K562 (cell line): Measurements from ENCODE around the gene RTL10. TPM values are rescaled to one million over a fixed set of nuclear protein-coding genes. Genes with fewer than 3 reads are reported as not detected.

Experiments used
- CAMTA2 ChIP-seq: fragments of 250-450 bp; sonication (Bioruptor Pico); conservative IDR thresholded peaks from 2 replicates; pipeline ENCODE4 v1.5.1; 2022
- HMGN3 ChIP-seq: IDR thresholded peaks from 2 replicates; pipeline ENCODE4 v1.6.1; 2011; ENCODE audit warnings: borderline replicate concordance, low read depth, mild to moderate bottlenecking, mixed read lengths, low read length; ENCODE audit not compliant: insufficient read length; ENCODE audit errors: extremely low read depth
- MAZ ChIP-seq, 2 experiments: fragments of 450-650 bp in 1 of 2; sonication (generic) in 1 of 2; formaldehyde crosslinking; IDR thresholded peaks in 1 of 2; conservative IDR thresholded peaks in 1 of 2; 2 replicates each; pipeline versions ENCODE4 v1.4.0 to v1.5.0; 2020; ENCODE audit warnings: mild to moderate bottlenecking in 1 of 2, missing genetic modification reagents in 1 of 2
- NUFIP1 ChIP-seq: fragments of 450-650 bp; IDR thresholded peaks from 2 replicates; pipeline ENCODE4 v1.6.1; 2018; ENCODE audit not compliant: partially characterized antibody
- PCBP1 ChIP-seq: fragments of 200-400 bp; formaldehyde crosslinking; IDR thresholded peaks from 2 replicates; pipeline ENCODE4 v1.6.1; 2018; ENCODE audit warnings: mild to moderate bottlenecking, low read depth, low read length; ENCODE audit not compliant: poor library complexity, severe bottlenecking
- POLR2G ChIP-seq: fragments of 200-400 bp; formaldehyde crosslinking; IDR thresholded peaks from 2 replicates; pipeline ENCODE4 v1.6.1; 2017; ENCODE audit warnings: low read depth, mild to moderate bottlenecking, antibody characterized with exemption, low read length, moderate library complexity
- RBM14 ChIP-seq: fragments of 200-400 bp; formaldehyde crosslinking; IDR thresholded peaks from 2 replicates; pipeline ENCODE4 v1.6.1; 2018; ENCODE audit warnings: low read depth, mild to moderate bottlenecking, low read length, moderate library complexity, borderline replicate concordance; ENCODE audit not compliant: insufficient read depth
- SETDB1 ChIP-seq: IDR thresholded peaks from one replicate; pipeline ENCODE4 v1.6.1; 2012; ENCODE audit warnings: low read length, control low read depth, inconsistent platforms
- ZNF589 ChIP-seq: fragments of 200-800 bp; sonication (Bioruptor generic); IDR thresholded peaks from 2 replicates; pipeline ENCODE4 v1.6.1; 2016; ENCODE audit warnings: low read depth, missing genetic modification characterization, missing compliant biosample characterization
- polyA plus RNA-seq, 8 experiments: library from polyadenylated mRNA; depleted of rRNA in 4 of 8; stranded (reverse) in 5 of 8; unstranded in 3 of 8; fragments of >200 nt; fragmentation: Nextera tagmentation in 2 of 8; fragmentation: Illumina TruSeq in 1 of 8; extraction: Ambion mirVana in 2 of 8; extraction: Trizol in 1 of 8; gene quantifications; 2 replicates each; pipeline versions ENCODE4 v1.2.1 to v1.2.3, GENCODE V29; 2011 to 2014; ENCODE audit warnings: inconsistent platforms in 1 of 8, missing spikeins in 1 of 8
- total RNA-seq, 7 experiments: library from RNA; depleted of rRNA in 6 of 7; stranded (reverse); fragments of >200 nt in 6 of 7; fragmentation: Illumina TruSeq in 2 of 7; extraction: Trizol in 2 of 7; gene quantifications; 2 replicates each; pipeline versions ENCODE4 v1.2.1 to v1.2.3, GENCODE V29; 2011 to 2021; ENCODE audit warnings: low replicate concordance in 1 of 7
- TF ChIP-seq, protein P1 (sequence below): sonication (generic); formaldehyde crosslinking; IDR thresholded peaks from 2 replicates; pipeline ENCODE4 v1.8.1; 2023; ENCODE audit warnings: mild to moderate bottlenecking, missing genetic modification reagents
- TF ChIP-seq, protein P2 (sequence below): fragments of 450-650 bp; IDR thresholded peaks from 2 replicates; pipeline ENCODE4 v1.6.1; 2014; ENCODE audit warnings: low read depth, mild to moderate bottlenecking, moderate library complexity, borderline replicate concordance
- TF ChIP-seq, protein P3 (sequence below): conservative IDR thresholded peaks from 2 replicates; pipeline ENCODE4 v1.6.1; 2011; ENCODE audit warnings: low read depth, mild to moderate bottlenecking, low read length; ENCODE audit not compliant: control insufficient read depth
- TF ChIP-seq, protein P4 (sequence below): fragments of 450-650 bp; conservative IDR thresholded peaks from 2 replicates; pipeline ENCODE4 v1.6.1; 2016; ENCODE audit warnings: missing genetic modification characterization, low read depth, mild to moderate bottlenecking, missing compliant biosample characterization, moderate library complexity
- TF ChIP-seq, protein P5 (sequence below): fragments of 250-450 bp; sonication (Bioruptor Pico); IDR thresholded peaks from 2 replicates; pipeline ENCODE4 v1.8.0; 2021; ENCODE audit warnings: mild to moderate bottlenecking, moderate library complexity

Gene RTL10
- total and polyA plus RNA-seq, 9 of the 15 experiments (the other 6 are each of a cell fraction or from before 2014, with no cell fraction given): 19.8 to 75.5 (median 32.5) TPM

DNA sequence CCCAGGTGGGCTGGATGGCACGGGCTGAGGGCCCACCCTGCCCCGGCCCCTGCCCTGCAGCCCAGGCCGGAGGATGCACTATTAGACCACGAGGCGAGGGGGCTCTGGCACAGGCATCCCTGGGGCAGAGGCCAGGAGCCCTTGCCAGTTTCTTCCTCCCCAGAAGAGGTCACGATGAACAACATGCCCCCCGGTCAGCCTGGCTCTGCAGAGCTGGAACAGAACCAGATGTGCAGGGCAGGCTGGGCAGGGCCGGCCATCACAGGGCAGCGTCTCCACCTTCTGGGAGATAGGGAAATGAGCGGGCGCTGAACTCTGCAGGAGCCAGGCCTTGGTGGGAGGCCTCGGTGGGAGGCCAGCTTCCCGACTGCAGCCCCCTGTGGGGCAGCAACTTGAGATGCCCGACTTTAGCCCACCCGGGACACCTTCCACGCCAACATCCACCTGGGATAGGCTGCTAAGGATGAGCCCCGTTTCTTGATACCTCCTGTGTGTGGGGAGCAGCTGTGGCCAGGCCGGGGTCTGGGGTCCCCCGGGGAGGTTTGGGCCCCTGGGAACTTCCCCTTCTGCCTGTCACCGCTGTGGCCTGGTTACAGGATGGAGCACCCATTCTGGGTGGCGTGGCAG is 21.8 kb upstream of the RTL10 start (continued):
- TF ChIP-seq PCBP1: peak; percentile 31
- TF ChIP-seq, protein P1, sequence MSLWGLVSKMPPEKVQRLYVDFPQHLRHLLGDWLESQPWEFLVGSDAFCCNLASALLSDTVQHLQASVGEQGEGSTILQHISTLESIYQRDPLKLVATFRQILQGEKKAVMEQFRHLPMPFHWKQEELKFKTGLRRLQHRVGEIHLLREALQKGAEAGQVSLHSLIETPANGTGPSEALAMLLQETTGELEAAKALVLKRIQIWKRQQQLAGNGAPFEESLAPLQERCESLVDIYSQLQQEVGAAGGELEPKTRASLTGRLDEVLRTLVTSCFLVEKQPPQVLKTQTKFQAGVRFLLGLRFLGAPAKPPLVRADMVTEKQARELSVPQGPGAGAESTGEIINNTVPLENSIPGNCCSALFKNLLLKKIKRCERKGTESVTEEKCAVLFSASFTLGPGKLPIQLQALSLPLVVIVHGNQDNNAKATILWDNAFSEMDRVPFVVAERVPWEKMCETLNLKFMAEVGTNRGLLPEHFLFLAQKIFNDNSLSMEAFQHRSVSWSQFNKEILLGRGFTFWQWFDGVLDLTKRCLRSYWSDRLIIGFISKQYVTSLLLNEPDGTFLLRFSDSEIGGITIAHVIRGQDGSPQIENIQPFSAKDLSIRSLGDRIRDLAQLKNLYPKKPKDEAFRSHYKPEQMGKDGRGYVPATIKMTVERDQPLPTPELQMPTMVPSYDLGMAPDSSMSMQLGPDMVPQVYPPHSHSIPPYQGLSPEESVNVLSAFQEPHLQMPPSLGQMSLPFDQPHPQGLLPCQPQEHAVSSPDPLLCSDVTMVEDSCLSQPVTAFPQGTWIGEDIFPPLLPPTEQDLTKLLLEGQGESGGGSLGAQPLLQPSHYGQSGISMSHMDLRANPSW (CRISPR knock-in tag): 0 out of 2 replicates have a peak, but pooled peaks have one; percentile 31
- TF ChIP-seq ZNF589 (CRISPR knock-in tag): no peak
- peak; percentile 37 for TF ChIP-seq SETDB1
- TF ChIP-seq RBM14: 0 out of 2 replicates have a peak, but pooled peaks have one; percentile 34
- TF ChIP-seq MAZ (CRISPR knock-in tag; conservative IDR thresholded peaks at IDR 0.05 in 1 of 2, IDR thresholded peaks at IDR 0.05 in 1 of 2): 0 out of 4 replicates have a peak, but pooled peaks of 1 of the 2 experiments have one; percentile 5
- TF ChIP-seq, protein P2, sequence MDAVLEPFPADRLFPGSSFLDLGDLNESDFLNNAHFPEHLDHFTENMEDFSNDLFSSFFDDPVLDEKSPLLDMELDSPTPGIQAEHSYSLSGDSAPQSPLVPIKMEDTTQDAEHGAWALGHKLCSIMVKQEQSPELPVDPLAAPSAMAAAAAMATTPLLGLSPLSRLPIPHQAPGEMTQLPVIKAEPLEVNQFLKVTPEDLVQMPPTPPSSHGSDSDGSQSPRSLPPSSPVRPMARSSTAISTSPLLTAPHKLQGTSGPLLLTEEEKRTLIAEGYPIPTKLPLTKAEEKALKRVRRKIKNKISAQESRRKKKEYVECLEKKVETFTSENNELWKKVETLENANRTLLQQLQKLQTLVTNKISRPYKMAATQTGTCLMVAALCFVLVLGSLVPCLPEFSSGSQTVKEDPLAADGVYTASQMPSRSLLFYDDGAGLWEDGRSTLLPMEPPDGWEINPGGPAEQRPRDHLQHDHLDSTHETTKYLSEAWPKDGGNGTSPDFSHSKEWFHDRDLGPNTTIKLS: no peak
- TF ChIP-seq HMGN3: peak; percentile 51
- TF ChIP-seq, protein P3, sequence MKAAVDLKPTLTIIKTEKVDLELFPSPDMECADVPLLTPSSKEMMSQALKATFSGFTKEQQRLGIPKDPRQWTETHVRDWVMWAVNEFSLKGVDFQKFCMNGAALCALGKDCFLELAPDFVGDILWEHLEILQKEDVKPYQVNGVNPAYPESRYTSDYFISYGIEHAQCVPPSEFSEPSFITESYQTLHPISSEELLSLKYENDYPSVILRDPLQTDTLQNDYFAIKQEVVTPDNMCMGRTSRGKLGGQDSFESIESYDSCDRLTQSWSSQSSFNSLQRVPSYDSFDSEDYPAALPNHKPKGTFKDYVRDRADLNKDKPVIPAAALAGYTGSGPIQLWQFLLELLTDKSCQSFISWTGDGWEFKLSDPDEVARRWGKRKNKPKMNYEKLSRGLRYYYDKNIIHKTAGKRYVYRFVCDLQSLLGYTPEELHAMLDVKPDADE: 0 out of 2 replicates have a peak, but pooled peaks have one; percentile 36
- TF ChIP-seq, protein P4, sequence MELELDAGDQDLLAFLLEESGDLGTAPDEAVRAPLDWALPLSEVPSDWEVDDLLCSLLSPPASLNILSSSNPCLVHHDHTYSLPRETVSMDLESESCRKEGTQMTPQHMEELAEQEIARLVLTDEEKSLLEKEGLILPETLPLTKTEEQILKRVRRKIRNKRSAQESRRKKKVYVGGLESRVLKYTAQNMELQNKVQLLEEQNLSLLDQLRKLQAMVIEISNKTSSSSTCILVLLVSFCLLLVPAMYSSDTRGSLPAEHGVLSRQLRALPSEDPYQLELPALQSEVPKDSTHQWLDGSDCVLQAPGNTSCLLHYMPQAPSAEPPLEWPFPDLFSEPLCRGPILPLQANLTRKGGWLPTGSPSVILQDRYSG: no peak
- TF ChIP-seq, protein P5, sequence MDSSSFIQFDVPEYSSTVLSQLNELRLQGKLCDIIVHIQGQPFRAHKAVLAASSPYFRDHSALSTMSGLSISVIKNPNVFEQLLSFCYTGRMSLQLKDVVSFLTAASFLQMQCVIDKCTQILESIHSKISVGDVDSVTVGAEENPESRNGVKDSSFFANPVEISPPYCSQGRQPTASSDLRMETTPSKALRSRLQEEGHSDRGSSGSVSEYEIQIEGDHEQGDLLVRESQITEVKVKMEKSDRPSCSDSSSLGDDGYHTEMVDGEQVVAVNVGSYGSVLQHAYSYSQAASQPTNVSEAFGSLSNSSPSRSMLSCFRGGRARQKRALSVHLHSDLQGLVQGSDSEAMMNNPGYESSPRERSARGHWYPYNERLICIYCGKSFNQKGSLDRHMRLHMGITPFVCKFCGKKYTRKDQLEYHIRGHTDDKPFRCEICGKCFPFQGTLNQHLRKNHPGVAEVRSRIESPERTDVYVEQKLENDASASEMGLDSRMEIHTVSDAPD: no peak
- TF ChIP-seq POLR2G: peak; percentile 68
- TF ChIP-seq NUFIP1: no peak
- 0 out of 2 replicates have a peak, but pooled peaks have one; percentile 33 for TF ChIP-seq CAMTA2 (CRISPR knock-in tag)
